Ectodermal cell (in vitro differentiated cells): ENCODE data around the gene CLMP.
A peak's percentile ranks its signal among the peaks of the same experiment; 100 is the strongest.
"Not testable (repeated sequence)": the region's sequence is repeated elsewhere in the genome, so short reads cannot be mapped to it uniquely, and the experiment has no call there.

ENCODE experiments used
- H3K27ac ChIP-seq: 2 replicates; pipeline ENCODE4 v1.7.0; 2013; ENCODE audit warnings: mild to moderate bottlenecking, low read depth, low read length; ENCODE audit not compliant: insufficient read depth, poor library complexity, severe bottlenecking
- H3K27me3 ChIP-seq: 2 replicates; pipeline ENCODE4 v1.7.0; 2013; ENCODE audit warnings: mild to moderate bottlenecking, low read length; ENCODE audit not compliant: insufficient read depth, control insufficient read depth, poor library complexity, severe bottlenecking
- H3K36me3 ChIP-seq: one replicate; pipeline ENCODE4 v1.7.0; 2013; ENCODE audit warnings: low read length; ENCODE audit not compliant: control insufficient read depth, insufficient read depth
- H3K4me1 ChIP-seq: one replicate; pipeline ENCODE4 v1.7.0; 2013; ENCODE audit warnings: low read length; ENCODE audit not compliant: control insufficient read depth, insufficient read depth
- H3K4me3 ChIP-seq: 2 replicates; pipeline ENCODE4 v1.7.0; 2013; ENCODE audit warnings: low read depth, low read length, control low read depth; ENCODE audit not compliant: insufficient read depth
- H3K9me3 ChIP-seq: 2 replicates; pipeline ENCODE4 v1.7.0; 2013; ENCODE audit warnings: mild to moderate bottlenecking, low read length, moderate library complexity; ENCODE audit not compliant: control insufficient read depth
- WGBS, 2 experiments: methylation state at CpG; one replicate each; pipeline ENCODE4 v1.1.7; 2013; ENCODE audit warnings: missing lambda C conversion rate in 2 of 2; 5-methylcytosine and 5-hydroxymethylcytosine counted together

CLMP gene

DNA sequence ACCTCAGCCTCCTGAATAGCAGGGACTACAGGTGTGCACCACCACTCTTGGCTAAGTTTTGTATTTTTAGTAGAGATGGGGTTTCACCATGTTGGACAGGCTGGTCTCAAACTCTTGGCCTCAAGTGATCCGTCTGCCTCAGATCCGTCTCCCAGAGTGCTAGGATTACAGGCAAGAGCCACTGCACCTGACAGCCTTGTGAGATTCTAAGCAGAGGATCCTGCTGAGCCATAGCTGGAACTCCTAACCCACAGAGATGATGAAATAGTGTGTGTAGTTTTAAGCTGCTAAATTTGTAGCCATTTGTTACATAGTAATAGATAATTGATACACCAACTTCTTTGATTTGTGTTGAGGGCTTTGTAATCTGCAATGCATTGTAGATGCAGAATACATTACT, 51.1 kb downstream of the CLMP start:
- H3K9me3 ChIP-seq: no peaks in the 10 kb centered on the region
- WGBS, 2 experiments: 92 to 96% methylated on average over 2 of the region's 2 CpGs

DNA sequence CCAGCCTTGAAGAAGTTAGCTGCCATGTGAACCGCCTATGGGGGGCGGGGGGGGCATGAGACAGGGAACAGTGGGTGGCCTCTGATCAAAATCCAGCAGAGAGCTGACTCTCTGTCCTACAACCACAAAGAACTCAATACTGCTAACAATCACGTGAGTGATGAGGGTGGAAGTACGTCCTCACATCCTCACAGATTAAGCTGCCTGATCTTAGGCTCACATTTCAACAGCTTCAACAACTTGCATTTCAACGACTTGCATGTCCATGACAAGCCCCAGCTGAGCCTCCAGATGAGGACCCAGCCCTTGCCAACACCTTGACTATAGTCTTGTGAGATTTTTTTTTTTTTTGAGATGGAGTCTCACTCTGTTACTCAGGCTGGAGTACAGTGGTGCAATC, 51.6 kb downstream of the CLMP start:
- WGBS, 2 experiments: 82 to 88% methylated on average over 5 of the region's 5 CpGs

More for the DNA sequence above, 51.1 kb downstream of the CLMP start:
- Histone ChIP-seq H3K4me3 (no peak overlapping the region), H3K27ac (no peak overlapping the region), H3K27me3 (no peaks in the 10 kb centered on the region), H3K36me3 (no peaks in the 10 kb centered on the region), H3K4me1 (no peaks in the 10 kb centered on the region)

DNA sequence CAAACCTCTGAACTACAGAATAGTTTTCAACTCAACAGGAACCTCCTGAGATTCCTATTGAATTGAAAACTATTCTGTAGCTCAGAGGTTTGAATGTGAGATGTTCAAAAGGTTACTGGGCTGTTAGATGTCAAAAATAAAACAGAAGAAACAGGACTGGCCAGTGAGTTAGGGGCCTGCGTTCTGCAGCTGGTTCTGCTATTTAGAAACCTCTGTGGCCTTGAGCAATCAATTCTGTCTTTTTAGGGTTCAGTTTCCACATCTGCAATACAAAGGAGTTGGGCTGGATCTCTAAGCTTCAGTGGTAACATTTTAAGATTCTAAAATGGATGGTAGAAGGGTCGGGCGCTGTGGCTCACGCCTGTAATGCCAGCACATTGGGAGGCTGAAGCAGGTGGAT, 55.8 kb downstream of the CLMP start:
- peaks cover 5% of the 10 kb centered on the region for H3K4me1 ChIP-seq
- no peaks in the 10 kb centered on the region for H3K27me3 ChIP-seq
- H3K27ac ChIP-seq: no peak overlapping the region
- no peaks in the 10 kb centered on the region for H3K36me3 ChIP-seq
- WGBS, 2 experiments: 90 to 92% methylated on average over 4 of the region's 4 CpGs
- H3K9me3 ChIP-seq: no peaks in the 10 kb centered on the region
- no peak overlapping the region for H3K4me3 ChIP-seq

More for the DNA sequence above, 51.6 kb downstream of the CLMP start:
- Histone ChIP-seq H3K27ac (no peak overlapping the region), H3K4me3 (no peak overlapping the region), H3K9me3 (no peaks in the 10 kb centered on the region), H3K4me1 (no peaks in the 10 kb centered on the region), H3K36me3 (no peaks in the 10 kb centered on the region), H3K27me3 (no peaks in the 10 kb centered on the region)

GRCh38 chr11:123137431-123138224, 57.4 kb downstream of the CLMP start:
- H3K4me1 ChIP-seq: peaks cover 5% of the 10 kb centered on the region
- peak overlapping the region; percentile 83 for H3K27ac ChIP-seq
- 55 to 57% methylated on average over 23 to 24 of the region's 24 CpGs for WGBS, 2 experiments

DNA sequence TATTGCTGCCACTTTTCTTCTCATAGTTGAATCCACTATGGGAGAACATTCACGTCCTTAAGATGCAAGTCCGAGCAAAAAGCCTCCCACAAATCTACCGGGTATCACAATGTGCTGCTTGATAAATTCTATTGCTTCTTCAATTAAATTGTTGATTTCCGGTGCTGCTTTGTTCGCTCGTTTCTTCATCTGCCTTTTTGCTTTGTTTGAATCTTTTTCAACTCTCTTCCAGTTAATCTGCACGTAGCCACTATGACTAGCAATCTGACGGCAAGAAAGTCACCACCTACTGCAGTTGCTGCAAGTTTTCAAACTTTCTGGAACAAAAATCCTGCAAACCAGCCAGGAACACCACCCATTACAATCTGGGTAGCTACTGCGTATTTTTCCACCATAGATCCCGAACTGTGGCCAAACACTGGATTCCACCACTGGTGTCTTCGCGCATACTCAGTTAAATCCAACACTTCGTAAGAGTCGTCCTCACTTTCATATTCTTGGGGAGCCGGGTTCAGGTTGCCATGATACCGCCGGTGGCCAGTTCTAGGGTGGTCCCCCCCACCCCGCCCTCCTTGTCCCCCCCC, 59.1 kb downstream of the CLMP start:
- no peak overlapping the region for H3K27ac ChIP-seq
- H3K4me1 ChIP-seq: peaks cover 5% of the 10 kb centered on the region
- WGBS, 2 experiments: 94 to 95% methylated on average over 15 of the region's 18 CpGs
- H3K27me3 ChIP-seq: no peaks in the 10 kb centered on the region
- no peaks in the 10 kb centered on the region for H3K36me3 ChIP-seq
- no peak overlapping the region for H3K4me3 ChIP-seq
- H3K9me3 ChIP-seq: no peaks in the 10 kb centered on the region

More at GRCh38 chr11:123137431-123138224, 57.4 kb downstream of the CLMP start:
- Histone ChIP-seq H3K36me3 (no peaks in the 10 kb centered on the region), H3K4me3 (no peak overlapping the region), H3K9me3 (no peaks in the 10 kb centered on the region), H3K27me3 (no peaks in the 10 kb centered on the region)

DNA sequence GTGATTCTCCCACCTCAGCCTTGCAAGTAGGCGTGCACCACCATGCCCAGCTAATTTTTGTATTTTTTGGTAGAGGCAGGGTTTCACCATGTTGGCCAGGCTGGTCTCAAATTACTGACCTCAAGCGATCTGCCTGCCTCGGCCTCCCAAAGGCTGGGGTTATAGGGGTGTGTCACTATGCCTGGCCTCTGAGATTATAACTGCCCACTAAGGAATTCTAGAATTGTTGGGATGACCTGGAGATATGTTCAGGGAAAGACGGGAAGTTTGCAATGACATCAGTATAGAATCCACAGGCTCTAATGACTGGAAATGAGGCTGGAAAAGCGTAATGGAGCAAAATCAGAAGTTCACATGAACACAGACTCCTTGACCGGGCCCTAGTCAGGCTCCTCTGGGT, 62.2 kb downstream of the CLMP start:
- Histone ChIP-seq H3K4me3 (no peak overlapping the region), H3K27ac (no peak overlapping the region), H3K36me3 (no peaks in the 10 kb centered on the region), H3K27me3 (no peaks in the 10 kb centered on the region), H3K4me1 (peaks cover 9% of the 10 kb centered on the region), H3K9me3 (no peaks in the 10 kb centered on the region)
- WGBS, 2 experiments: 90 to 92% methylated on average over 6 of the region's 6 CpGs

- whole genome bisulfite sequencing, 2 experiments: 93 to 94% methylated on average over 8 of the region's 8 CpGs
- H3K27me3 ChIP-seq, H3K9me3 ChIP-seq, H3K4me3 ChIP-seq, H3K27ac ChIP-seq, H3K4me1 ChIP-seq, H3K36me3 ChIP-seq: not testable (repeated sequence)
These were observed 62.8 kb downstream of the CLMP start for GRCh38 chr11:123132034-123132766.

DNA sequence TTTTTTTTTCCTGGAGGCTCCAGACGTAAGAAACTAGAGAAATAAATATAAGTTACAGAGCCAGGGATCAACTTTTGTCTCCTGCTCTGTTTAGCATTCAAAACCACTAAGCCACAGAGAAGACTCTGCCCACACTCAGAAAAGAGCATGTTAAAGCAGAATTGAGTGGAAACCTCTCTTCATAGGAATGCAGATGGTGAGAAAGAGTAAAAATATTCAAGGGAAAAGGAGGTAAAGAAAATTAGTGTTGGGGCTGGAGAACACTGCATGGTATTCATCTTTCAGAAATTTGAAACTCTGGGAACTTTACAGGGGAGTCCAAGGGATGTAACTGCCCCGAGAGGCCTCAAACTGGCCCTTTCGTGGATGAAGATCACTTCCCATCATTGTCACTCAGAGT, 65.1 kb downstream of the CLMP start:
- H3K27ac ChIP-seq: no peak overlapping the region
- 85 to 89% methylated on average over 2 to 3 of the region's 3 CpGs for WGBS, 2 experiments

DNA sequence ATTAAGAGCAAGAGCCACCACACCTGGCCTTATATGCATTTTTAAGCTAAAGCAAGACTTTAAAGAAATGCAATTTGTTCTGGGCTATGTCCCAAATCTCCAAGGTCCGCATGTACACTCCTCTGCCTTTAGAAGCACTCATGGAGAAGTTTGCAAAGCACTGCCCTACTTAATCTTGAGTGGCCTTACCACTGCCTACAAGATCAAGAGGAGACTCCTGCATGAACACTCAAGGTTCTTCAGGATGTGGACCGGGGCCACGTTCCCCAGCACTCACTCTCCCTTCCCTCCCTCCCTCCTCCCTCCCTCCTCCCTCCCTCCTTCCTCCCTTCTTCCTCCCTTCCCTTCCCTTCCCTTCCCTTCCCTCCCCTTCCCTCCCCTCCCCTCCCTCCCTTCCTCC, 69.9 kb downstream of the CLMP start:
- no peak overlapping the region for H3K4me3 ChIP-seq
- no peak overlapping the region for H3K27ac ChIP-seq
- no peaks in the 10 kb centered on the region for H3K27me3 ChIP-seq
- no peaks in the 10 kb centered on the region for H3K9me3 ChIP-seq
- H3K4me1 ChIP-seq: peaks cover 5% of the 10 kb centered on the region
- WGBS, 2 experiments: 89 to 91% methylated on average over 2 to 3 of the region's 3 CpGs
- H3K36me3 ChIP-seq: no peaks in the 10 kb centered on the region

More for the DNA sequence above, 65.1 kb downstream of the CLMP start:
- Histone ChIP-seq H3K27me3 (no peaks in the 10 kb centered on the region), H3K4me1 (peaks cover 9% of the 10 kb centered on the region), H3K4me3 (no peak overlapping the region), H3K9me3 (no peaks in the 10 kb centered on the region), H3K36me3 (no peaks in the 10 kb centered on the region)

DNA sequence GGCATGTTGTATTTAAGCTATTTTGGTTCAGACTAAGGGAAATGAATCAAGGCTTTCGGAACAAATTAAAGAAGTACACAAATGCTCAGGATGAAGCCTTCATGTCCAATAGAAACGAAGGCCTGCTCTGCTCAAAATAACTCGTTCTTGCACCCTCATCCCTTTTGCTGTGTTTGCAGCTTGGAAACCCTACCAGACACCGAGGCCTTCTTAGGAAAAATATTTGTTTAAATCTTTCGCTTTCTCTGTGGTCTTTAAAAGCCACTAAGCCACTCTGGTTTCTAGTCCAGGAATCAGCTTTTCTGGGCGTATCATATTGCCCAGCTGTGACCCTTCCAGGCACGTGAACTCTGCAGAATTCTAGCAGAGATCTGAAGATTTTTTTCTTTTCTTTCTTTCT, 72.2 kb downstream of the CLMP start:
- Histone ChIP-seq H3K36me3 (no peaks in the 10 kb centered on the region), H3K27me3 (no peaks in the 10 kb centered on the region), H3K4me3 (no peak overlapping the region), H3K4me1 (no peaks in the 10 kb centered on the region), H3K9me3 (no peaks in the 10 kb centered on the region), H3K27ac (no peak overlapping the region)
- 92 to 94% methylated on average over 7 of the region's 7 CpGs for WGBS, 2 experiments
